GM23248 (cell line): Measurements from ENCODE around the gene CLIP2. TPM values are rescaled to one million over a fixed set of nuclear protein-coding genes. Genes with fewer than 3 reads are reported as not detected.

Source experiments
- DNase-seq: peaks from one replicate; pipeline ENCODE4 v3.0.0-alpha.2; 2015
- H2AFZ ChIP-seq: fragments of 200-600 bp; sonication (generic); 2 replicates; pipeline ENCODE4 v1.6.1; 2016; ENCODE audit warnings: antibody characterized with exemption
- H3F3A ChIP-seq: fragments of 200-600 bp; sonication (generic); 2 replicates; pipeline ENCODE4 v1.6.1; 2016; ENCODE audit warnings: mild to moderate bottlenecking, antibody characterized with exemption, mixed run types; ENCODE audit not compliant: insufficient read depth
- H3K27ac ChIP-seq: fragments of 200-600 bp; sonication (generic); 2 replicates; pipeline ENCODE4 v1.5.1; 2016; ENCODE audit warnings: mild to moderate bottlenecking
- H3K27me3 ChIP-seq: fragments of 200-600 bp; sonication (generic); replicated peaks from 2 replicates; pipeline ENCODE4 v1.6.1; 2016; ENCODE audit warnings: mild to moderate bottlenecking; ENCODE audit not compliant: insufficient read depth
- H3K36me3 ChIP-seq: fragments of 200-600 bp; sonication (generic); 2 replicates; pipeline ENCODE4 v1.6.1; 2016; ENCODE audit warnings: low read depth, mild to moderate bottlenecking
- H3K4me1 ChIP-seq: fragments of 200-600 bp; sonication (generic); 2 replicates; pipeline ENCODE4 v1.6.1; 2016; ENCODE audit warnings: mild to moderate bottlenecking; ENCODE audit not compliant: insufficient read depth
- H3K4me2 ChIP-seq: fragments of 200-600 bp; sonication (generic); one replicate; pipeline ENCODE4 v1.6.1; 2016; ENCODE audit warnings: mild to moderate bottlenecking; ENCODE audit not compliant: unreplicated experiment
- H3K4me3 ChIP-seq: fragments of 200-600 bp; sonication (generic); 2 replicates; pipeline ENCODE4 v1.5.1; 2016; ENCODE audit warnings: mild to moderate bottlenecking
- H3K79me2 ChIP-seq: fragments of 200-600 bp; sonication (generic); 2 replicates; pipeline ENCODE4 v1.6.1; 2016; ENCODE audit warnings: mild to moderate bottlenecking; ENCODE audit not compliant: insufficient read depth
- H3K9ac ChIP-seq: fragments of 200-600 bp; sonication (generic); 2 replicates; pipeline ENCODE4 v1.6.1; 2016; ENCODE audit warnings: mild to moderate bottlenecking
- H3K9me2 ChIP-seq: fragments of 200-600 bp; sonication (generic); 2 replicates; pipeline ENCODE4 v1.6.1; 2016; ENCODE audit warnings: mixed run types, mild to moderate bottlenecking, moderate library complexity; ENCODE audit not compliant: insufficient read depth
- H3K9me3 ChIP-seq: fragments of 200-600 bp; sonication (generic); one replicate; pipeline ENCODE4 v1.6.1; 2017; ENCODE audit warnings: low read depth
- H4K20me1 ChIP-seq: fragments of 200-600 bp; sonication (generic); 2 replicates; pipeline ENCODE4 v1.6.0; 2016; ENCODE audit not compliant: insufficient read depth
- EZH2 ChIP-seq: fragments of 200-600 bp; sonication (generic); IDR thresholded peaks from 2 replicates; pipeline ENCODE4 v1.6.1; 2018; ENCODE audit warnings: antibody characterized with exemption, mild to moderate bottlenecking; ENCODE audit not compliant: insufficient read depth, poor library complexity, severe bottlenecking
- EZH2phosphoT487 ChIP-seq: fragments of 200-600 bp; sonication (generic); IDR thresholded peaks from 2 replicates; pipeline ENCODE4 v1.6.1; 2018; ENCODE audit warnings: antibody characterized with exemption, moderate library complexity, mild to moderate bottlenecking, low read depth; ENCODE audit not compliant: insufficient read depth
- WGBS, 2 experiments: methylation state at CpG; one replicate each; pipeline ENCODE4 v1.1.6; 2015 to 2017; ENCODE audit warnings: low lambda C conversion rate in 2 of 2, low coverage in 1 of 2; ENCODE audit errors: missing lambda C conversion rate in 2 of 2; 5-methylcytosine and 5-hydroxymethylcytosine counted together
- in situ Hi-C: fragments of 300-500 bp; cut with MboI; formaldehyde crosslinking; loops from 2 replicates; pipeline ENCODE4 v1.15.0; 2020
- polyA plus RNA-seq: library from polyadenylated mRNA; unstranded; fragments of >200 nt; fragmentation: Nextera tagmentation; extraction: Ambion mirVana; gene quantifications from 2 replicates; pipeline ENCODE4 v1.2.1, GENCODE V29; 2016
- total RNA-seq: library from RNA; depleted of rRNA; stranded (reverse); fragments of >200 nt; shearing (Covaris generic); gene quantifications from 2 replicates; pipeline ENCODE4 v1.2.3, GENCODE V29; 2014

Gene CLIP2
- total and polyA plus RNA-seq, 2 experiments from 2014 or later: 13.2 to 40.7 TPM

DNA sequence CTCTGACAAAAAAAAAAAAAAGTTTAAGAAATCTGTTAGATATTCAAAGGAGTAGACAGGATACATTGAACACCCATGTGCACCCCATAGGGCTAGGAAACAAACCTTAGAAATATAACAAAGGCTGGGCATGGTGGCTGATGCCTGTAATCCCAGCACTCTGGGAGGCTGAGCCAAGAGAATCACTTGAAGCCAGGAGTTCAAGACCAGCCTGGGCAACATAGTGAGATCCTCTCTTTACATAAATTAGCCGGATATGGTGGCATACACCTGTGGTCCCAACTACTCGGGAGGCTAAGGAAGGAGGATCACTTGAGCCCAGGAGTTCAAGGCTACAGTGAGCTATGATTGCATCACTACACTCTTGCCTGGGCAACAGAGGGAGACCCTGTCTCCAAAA lies 15.3 kb downstream of the CLIP2 start:
- Histone ChIP-seq H3K9ac (no peak overlapping the region), H3K9me3 (no peaks in the 10 kb centered on the region), H3K4me1 (peaks cover 11% of the 10 kb centered on the region), H4K20me1 (no peaks in the 10 kb centered on the region), H3K79me2 (peaks cover 100% of the 10 kb centered on the region), H3K36me3 (no peaks in the 10 kb centered on the region), H3K9me2 (no peaks in the 10 kb centered on the region), H3K27me3 (no peaks in the 10 kb centered on the region), H3K4me2 (no peak overlapping the region), H3K4me3 (no peak overlapping the region), H3K27ac (no peak overlapping the region), H3F3A (no peaks in the 10 kb centered on the region), H2AFZ (no peak overlapping the region)
- in situ Hi-C loops: no loop called here
- DNase-seq: no peak
- 91 to 95% methylated on average over 2 of the region's 2 CpGs for WGBS, 2 experiments
- no peak for TF ChIP-seq EZH2

- Histone ChIP-seq H3K9me2 (no peaks in the 10 kb centered on the region), H3K27me3 (no peaks in the 10 kb centered on the region), H3K36me3 (no peaks in the 10 kb centered on the region; the same call in 1 of the 2 replicates), H3K79me2 (peaks cover 100% of the 10 kb centered on the region), H4K20me1 (no peaks in the 10 kb centered on the region), H3K4me1 (peaks cover 11% of the 10 kb centered on the region), H3K9ac (no peak overlapping the region), H3K27ac (no peak overlapping the region), H3F3A (no peaks in the 10 kb centered on the region), H3K4me3 (no peak overlapping the region), H3K4me2 (peak overlapping the region; percentile 30), H2AFZ (no peak overlapping the region), H3K9me3 (no peaks in the 10 kb centered on the region)
- in situ Hi-C loops: no loop called here
- 54 to 56% methylated on average over 27 of the region's 27 CpGs for WGBS, 2 experiments
- TF ChIP-seq EZH2 (no peak), EZH2phosphoT487 (no peak)
- DNase-seq: no peak
Observed at GRCh38 chr7:74306004-74306729, 17.0 kb downstream of the CLIP2 start.

- Histone ChIP-seq H3K9me3 (no peaks in the 10 kb centered on the region), H4K20me1 (no peaks in the 10 kb centered on the region), H3K4me2 (peak overlapping the region; percentile 30), H3K4me1 (peaks cover 11% of the 10 kb centered on the region), H3K4me3 (peak overlapping the region; percentile 21; the same call in 1 of the 2 replicates), H3K9ac (no peak overlapping the region), H3K79me2 (peaks cover 99% of the 10 kb centered on the region), H3K36me3 (no peaks in the 10 kb centered on the region; the same call in 1 of the 2 replicates), H3K9me2 (no peaks in the 10 kb centered on the region), H3F3A (no peaks in the 10 kb centered on the region), H3K27me3 (no peaks in the 10 kb centered on the region), H2AFZ (peak overlapping the region; percentile 50; the same call in 1 of the 2 replicates), H3K27ac (no peak overlapping the region)
- TF ChIP-seq EZH2 (no peak), EZH2phosphoT487 (no peak)
- 10 to 11% methylated on average over 20 of the region's 20 CpGs for WGBS, 2 experiments
- DNase-seq: peak; percentile 87
- in situ Hi-C loops: no loop called here
Observed at GRCh38 chr7:74306730-74307469, 17.7 kb downstream of the CLIP2 start.

DNA sequence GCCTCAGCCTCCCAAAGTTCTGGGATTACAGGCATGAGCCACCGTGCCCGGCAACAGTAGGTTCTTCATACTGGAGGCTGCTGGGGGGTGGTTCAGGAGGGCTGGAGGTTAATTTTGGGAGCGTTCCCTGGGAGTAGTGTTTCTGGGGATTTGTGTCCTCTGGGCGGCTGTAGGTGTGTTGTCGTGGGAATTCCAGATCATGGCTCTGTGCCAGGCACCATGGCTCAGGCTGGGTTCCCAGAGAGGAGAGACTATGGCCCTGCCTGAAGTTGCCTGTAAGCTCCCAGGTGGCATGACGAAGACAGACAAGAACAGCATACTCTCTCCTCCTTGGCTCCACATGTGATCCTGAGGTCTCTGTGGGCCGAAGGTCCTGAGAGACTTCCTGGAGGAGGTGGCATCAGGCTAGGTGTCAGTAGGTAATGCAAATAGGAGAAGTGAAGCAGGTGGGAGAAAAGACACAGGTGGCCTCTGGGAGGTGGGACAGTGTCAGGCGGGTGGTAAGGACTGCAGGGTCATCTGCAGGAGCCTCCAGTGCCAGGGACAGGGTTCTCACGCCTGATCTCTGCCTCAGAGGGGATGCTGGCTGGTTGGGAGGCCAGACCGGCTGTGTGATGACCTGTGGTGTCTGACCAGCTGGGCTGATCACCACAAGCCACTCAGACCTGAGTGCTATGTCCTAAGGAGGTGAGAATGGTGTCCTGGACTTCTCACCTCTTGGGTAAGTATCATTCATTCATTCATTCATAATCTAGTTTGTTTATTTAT lies 18.7 kb downstream of the CLIP2 start:
- Histone ChIP-seq H3K79me2 (peaks cover 99% of the 10 kb centered on the region), H3K9ac (no peak overlapping the region), H3K27me3 (no peaks in the 10 kb centered on the region), H3K36me3 (no peaks in the 10 kb centered on the region; the same call in 1 of the 2 replicates), H3K4me2 (no peak overlapping the region), H4K20me1 (no peaks in the 10 kb centered on the region), H2AFZ (no peak overlapping the region), H3K9me3 (no peaks in the 10 kb centered on the region), H3K4me3 (no peak overlapping the region), H3F3A (no peaks in the 10 kb centered on the region), H3K9me2 (no peaks in the 10 kb centered on the region), H3K4me1 (peaks cover 11% of the 10 kb centered on the region), H3K27ac (no peak overlapping the region)
- WGBS, 2 experiments: 86 to 87% methylated on average over 10 of the region's 10 CpGs
- no peak for TF ChIP-seq EZH2phosphoT487
- no peak for TF ChIP-seq EZH2
- no peak for DNase-seq
- in situ Hi-C loops: no loop called here
